ENCODE results near the gene ZDHHC20.
"Not testable (repeated sequence)": the region's sequence is repeated elsewhere in the genome, so short reads cannot be mapped to it uniquely, and the experiment has no call there.

ZDHHC20 gene

DNA sequence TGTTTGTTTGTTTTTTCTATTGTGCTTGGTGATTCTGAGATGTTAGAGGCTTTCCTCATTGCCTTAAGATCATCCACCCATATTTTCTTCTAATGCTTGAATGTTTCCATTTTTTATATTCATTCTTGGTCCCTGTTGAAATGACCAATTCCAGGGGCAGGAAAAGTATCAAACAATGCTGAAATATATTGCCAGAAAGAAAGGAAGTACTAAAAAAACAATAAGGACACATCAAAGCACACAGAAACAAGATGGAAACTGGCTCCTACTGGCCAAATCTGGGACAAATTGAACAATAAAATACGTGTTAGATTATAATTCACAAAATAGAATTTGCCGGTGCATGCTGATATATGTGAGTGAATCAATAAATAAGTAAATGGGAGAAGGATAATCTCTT is 23.9 kb downstream of the ZDHHC20 start:
- no peak for DNase-seq

DNA sequence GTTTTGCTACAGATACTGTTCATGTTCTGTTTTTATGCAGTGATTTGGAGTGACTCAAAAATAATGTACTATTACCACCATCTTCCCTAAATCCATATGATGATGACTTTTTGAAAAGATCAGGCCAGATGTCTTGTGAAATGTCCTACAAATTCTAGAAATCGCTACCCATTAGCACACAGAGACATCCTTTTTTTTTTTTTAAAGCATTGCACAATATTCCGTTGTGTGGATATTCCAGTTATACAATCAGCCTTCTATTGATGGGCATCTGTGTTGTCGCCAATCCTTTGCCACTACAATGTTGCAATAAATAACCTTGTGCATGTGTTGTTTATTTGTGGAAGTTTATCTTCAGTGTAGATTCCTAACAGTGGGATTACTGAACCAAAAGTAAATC is 24.5 kb downstream of the ZDHHC20 start:
- DNase-seq: no peak

DNA sequence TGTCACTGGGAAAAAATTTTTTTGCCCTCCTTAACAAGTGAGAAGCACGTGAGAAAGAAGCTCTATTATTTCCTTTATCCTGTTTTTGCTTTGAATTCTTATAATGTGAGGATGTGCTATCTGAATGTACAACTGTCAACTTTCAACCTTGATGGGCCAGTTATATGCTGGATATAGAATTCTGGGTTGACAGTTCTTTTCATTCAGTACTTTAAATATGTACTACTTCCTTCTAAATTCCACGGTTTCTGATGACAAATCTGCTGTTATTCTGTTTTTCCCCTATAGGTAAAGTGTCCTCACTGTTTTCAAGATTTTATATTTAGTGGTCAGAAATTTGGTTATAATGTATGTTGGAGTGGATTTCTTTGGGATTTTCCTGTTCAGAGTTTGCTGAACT is 29.9 kb downstream of the ZDHHC20 start:
- no peak for DNase-seq

DNA sequence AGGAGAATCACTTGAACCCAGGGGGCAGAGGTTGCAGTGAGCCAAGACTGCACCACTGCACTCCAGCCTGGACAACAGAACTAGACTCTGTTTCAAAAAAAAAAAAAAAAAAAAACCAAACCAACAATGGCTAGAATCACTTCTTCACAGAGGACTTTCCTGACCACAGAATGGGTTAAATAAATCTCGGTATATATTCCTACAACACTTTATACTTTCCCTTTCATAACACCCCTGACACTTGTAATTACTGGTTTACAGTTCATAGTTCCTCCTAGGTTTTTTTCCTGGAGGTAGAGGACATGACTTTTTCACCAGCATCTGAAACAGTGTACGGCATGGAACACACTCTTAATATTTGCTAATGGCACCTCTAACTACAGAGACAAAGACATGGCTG is 31.4 kb downstream of the ZDHHC20 start:
- no peak for DNase-seq

DNA sequence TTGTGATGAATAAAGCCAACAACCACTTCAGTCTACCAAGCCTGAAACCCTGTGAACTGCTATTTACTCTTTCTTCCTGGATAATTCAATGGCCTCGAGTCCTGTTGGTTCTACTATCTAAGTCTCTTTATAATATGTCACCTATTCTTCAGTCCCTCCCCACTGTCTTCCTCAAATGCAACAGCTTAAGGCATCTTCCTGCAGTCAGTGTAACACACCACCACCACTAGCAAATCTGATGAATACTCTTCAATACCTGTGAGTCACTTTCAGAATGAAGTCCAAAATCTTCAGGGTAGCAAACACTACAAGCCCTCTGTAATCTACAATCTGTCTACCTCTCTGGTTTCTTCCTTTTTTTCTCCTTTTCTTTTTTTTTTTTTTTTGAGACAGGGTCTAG is 32.9 kb downstream of the ZDHHC20 start:
- no peak for DNase-seq

DNA sequence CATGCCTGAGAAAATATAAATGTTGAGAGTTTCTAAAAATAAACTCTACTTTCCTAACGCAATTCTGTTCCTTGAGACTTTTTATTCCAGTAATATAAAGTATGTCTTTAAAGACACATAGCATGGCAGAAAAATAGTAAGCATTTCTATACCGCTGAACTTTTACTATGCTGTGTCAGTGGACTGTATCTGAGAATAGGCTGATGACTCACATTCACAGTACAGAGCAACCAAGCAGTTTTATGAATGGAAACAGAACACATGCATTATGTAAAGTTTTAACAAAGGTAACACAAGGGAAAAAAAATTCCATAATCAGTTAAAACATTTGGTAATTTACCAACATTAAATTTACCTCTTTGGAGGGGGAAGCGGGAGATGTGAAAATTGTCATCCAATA is 38.4 kb downstream of the ZDHHC20 start:
- no peak for DNase-seq

DNA sequence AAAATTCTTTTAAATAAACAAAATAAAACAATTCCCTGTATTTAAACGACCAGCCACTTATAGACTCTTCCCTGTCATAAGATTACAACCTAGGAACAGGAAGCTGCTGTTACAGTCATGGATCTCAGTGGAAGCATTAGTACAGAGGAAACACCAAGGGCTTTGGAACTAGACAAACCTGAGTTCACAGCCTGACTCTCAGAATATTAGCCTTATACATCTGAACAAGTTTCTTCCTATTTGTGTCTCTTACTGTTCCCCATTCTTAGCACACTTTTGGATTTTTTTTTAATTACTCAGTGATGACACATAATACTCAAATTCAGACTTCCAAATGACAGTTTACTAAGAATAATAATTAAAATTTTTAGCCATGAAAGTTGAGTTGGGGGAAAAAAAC is 46.1 kb downstream of the ZDHHC20 start:
- DNase-seq: no peak

DNA sequence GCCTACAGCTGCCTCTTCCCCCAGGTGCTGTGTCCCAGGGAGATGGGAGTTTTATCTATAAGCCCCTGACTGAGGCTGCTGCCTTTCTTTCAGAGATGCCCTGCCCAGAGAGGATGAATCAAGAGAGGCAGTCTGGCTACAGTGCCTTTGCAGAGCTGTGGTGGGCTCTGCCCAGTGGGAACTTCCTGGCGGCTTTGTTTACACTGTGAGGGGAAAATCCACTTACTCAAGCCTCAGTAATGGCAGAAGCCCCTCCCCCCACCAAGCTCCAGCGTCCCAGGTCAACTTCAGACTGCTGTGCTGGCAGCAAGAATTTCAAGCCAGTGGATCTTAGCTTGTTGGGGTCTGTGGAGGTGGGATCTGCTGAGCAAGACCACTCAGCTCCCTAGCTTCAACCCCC is 48.6 kb downstream of the ZDHHC20 start:
- not testable (repeated sequence) for DNase-seq

DNA sequence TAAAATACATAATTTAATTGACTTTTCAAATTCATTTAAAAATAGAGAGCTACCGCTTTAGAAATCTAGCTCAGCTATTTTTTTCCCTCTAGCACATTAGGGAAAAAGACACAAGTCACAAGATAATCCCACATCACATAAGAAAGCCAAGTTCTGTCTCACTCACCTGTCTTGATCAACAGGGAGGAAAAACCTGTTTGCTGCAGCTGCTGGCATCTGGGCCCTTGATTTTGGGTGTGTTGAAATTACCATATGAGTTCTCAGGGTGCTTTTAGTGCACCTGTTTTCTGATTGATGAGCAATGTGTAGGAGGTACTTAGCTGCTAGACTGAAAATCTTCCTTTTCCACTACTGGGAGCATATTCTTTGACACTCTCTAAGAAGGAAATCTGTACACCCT is 53.8 kb downstream of the ZDHHC20 start:
- DNase-seq: no peak

DNA sequence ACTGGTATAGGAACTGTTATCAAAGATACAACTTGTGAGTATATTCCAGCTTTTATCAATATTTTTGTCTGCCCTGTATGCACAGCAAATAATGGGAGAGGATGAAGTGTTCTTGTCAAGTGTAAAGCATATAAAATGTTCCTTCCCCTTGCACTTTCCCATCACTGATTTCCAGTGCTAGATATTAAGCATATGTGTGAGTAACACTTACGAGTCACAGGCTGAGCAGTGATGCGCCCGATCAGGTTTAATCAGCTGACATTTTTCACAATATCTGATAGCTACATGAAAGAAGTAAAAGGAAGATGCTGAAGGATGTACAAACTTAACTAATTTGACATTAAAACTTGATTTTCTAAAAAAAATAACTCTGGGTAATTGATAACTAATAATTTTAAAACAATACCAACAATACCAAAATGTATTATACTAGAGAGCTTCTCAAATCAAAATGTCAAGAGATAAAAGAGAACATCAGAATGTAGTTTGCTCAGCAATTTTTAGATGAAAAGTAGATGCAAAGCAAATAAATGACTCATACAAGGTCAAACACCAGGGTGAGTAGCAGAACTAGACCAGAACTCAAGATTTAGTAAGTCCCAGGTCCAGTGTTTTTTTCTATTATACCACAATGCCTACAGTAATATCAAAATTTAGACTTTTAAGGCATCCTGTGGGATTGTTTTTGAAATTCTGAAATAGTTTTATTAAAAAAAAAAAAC is 56.4 kb downstream of the ZDHHC20 start:
- DNase-seq: no peak

DNA sequence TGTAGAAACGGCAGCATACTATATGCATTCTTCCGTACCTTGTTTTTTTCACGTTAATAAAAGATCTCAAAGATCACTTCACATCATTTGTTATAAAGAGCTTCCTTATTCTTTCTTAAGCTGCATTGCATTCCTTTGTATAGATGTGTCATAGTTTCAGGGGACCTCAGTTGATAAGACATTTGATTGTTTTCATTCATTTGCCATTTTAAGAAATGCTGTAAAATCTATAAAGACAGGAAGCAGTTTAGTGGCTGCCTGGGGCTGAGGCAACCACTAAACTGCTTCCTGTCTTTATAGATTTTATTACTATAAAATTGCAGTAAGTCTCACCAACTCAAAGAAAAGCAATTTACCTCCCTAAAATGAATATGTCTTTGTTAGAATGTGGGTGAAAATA is 59.4 kb downstream of the ZDHHC20 start:
- no peak for DNase-seq

DNA sequence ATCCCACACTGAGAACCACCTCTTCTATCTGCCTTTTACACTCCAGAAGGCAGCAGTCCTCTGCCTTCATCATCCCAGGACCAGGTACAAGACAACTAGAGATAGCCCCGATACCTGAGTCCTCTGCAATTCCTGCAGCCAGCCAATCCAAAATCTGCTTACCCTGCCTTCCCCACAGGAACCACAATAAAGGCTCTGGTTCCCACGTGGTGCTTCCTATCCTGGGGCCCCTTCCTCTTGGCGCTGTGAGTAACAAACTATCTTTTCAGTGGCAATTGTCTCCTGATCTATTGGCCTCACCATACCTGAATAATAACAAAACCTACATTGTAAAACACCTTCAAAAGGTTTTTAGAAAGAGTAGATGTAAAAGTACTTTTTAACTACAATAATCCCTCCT is 63.1 kb downstream of the ZDHHC20 start:
- no peak for DNase-seq

DNA sequence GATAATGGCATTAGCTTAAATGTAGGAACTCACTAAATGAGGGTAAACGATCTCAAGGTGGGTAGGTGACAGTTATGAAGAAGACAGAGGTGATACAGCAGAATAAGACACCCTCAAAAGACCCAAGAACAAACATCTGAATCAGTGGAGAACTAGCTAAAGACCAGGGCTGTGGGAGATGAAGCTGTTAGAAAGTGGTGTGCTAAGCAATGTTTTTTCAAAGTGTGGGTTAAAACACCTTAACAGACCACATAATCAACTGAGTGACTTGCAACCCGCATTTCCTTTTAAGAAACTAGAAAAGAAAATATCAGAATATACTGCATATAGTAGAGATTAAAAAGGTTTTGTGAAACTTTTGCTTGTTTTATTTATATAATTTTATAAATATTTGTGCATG is 70.0 kb downstream of the ZDHHC20 start:
- DNase-seq: no peak

DNA sequence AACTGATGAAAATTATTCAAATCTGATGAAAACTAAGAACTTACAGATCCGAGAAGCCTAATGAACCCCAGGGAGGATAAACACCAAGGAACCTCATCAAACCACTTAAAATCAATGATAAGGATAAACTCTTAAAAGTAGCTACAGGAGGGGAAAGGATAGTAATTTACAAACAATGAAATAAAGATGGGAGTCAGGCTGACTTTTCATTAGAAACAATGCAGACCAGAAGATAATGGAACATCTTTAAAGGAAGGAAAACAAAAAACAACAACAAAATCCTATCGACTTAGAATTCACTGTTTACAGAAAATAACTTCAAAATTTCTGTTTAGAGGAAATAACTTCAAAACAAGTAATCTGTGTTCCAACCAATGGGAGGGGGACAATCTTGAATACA is 73.4 kb downstream of the ZDHHC20 start:
- DNase-seq: no peak

DNA sequence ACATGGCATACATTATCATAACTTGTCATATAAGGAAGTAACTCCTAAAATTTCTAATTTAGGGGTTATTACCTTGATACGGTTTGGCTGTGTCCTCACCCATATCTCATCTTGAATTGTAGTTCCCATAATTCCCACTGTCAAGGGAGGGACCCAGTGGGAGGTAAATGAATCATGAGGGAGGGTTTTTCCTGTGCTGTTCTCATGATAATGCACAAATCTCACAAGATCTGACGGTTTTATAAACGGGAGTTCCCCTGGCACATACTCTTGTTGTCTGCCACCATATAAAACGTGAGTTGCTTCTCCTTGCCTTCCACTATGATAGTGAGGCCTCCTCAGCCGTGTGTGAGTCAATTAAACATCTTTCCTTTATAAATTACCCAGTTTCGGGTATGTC is 76.0 kb downstream of the ZDHHC20 start:
- DNase-seq: no peak

DNA sequence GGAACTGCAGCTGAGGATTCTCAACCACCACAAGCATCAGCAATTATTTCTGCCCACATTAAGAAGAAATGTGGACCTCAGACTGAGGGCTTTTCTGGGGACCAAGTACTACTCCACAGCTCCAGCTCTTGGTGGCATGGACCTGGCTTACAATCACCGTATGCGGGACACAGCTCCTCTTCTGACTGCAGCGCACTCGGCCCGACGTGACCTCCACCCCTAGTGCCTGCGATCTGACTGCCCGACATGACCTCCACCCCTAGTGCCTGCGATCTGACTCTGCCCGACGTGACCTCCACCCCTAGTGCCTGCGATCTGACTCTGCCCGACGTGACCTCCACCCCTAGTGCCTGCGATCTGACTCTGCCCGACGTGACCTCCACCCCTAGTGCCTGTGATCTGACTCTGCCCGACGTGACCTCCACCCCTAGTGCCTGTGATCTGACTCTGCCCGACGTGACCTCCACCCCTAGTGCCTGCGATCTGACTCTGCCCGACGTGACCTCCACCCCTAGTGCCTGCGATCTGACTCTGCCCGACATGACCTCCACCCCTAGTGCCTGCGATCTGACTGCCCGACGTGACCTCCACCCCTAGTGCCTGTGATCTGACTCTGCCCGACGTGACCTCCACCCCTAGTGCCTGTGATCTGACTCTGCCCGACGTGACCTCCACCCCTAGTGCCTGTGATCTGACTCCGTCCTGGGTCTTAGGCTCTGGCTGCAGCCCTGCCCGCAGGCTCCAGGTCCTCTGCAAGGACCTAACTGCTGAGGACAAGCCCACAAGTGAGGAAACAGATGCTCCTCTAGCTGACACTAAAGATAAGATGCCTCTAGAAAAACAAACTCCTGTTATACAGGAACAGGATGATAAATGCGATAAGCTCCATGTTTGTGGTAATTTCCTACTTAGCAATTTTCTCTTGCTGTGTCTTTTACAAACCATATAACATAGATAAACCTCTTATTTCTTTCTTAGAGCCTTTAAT is 81.8 kb downstream of the ZDHHC20 start:
- DNase-seq: not testable (repeated sequence)

DNA sequence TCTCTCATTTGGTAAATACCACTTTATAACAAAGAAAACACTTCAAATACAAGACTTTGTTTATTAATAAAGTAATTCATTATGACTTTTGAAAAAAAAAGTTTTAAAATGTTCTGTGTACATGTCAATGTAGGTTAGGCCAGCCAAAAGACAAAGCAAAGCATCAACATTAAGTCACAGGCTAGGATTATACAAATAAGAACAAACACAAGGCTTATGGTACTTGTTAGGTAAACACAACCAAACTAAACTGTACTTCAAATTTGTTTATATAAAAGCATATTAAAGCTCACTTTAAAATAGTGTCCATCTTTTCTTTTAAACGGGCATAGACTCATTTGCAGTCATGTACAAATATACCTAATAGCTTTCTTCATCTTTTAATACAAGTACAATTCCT is 86.6 kb downstream of the ZDHHC20 start:
- DNase-seq: no peak

DNA sequence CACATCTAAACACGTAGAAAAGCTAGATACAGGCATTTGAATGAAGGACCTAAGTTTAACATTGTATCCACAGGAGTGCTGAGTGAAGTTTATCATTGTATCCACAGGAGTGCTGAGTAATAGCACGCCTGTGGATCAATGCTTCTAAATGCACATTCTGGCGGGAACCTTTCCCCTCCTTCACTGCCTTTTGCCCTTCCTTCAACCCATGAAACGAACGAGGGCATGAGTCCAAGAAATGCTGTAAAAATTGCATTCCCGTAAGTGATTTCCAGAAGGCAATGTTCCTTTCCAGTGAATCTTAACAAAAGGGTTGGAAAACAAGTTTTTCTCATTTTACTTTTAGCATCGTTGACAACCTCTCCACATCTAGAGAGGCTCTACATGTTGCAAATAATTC is 88.1 kb downstream of the ZDHHC20 start:
- no peak for DNase-seq

DNA sequence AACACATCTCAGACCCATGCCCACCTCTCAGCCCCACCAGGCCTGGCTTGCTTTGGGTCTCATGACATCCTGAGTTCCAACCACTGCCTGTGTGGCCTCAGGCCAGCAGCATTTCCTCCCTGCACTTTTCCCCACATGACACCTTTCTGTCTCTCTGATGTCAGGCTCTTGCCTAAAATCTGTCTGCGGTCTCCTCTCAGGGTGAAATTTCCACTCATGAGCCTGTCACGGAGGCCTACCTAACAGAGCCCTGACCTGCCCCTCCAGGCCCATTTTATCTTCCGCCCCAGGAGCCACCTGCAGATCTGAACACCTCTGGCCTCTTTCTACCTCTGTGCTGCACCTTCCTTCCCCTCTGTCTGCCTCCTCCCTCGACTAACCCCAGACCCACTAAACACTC is 93.5 kb downstream of the ZDHHC20 start:
- DNase-seq: no peak

DNA sequence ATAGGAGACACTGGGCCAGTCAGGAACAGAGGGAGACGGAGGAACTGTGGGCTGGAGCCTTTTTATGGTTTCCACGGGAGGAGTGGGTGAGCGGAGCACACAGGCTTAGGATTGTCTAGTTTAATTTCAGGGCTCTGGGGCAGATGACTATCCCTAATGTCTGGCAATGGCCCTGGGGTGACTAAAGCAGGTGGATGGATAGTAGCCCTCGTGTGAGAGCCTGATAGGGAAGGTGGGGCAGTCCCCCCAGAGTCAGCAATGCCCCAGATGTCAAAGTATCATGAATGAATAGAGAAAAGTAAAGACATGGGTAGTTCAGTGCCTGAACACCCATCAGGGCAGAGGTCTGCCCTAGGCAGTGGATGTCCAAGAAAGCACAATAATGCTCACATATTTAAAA is 94.2 kb downstream of the ZDHHC20 start:
- no peak for DNase-seq

DNA sequence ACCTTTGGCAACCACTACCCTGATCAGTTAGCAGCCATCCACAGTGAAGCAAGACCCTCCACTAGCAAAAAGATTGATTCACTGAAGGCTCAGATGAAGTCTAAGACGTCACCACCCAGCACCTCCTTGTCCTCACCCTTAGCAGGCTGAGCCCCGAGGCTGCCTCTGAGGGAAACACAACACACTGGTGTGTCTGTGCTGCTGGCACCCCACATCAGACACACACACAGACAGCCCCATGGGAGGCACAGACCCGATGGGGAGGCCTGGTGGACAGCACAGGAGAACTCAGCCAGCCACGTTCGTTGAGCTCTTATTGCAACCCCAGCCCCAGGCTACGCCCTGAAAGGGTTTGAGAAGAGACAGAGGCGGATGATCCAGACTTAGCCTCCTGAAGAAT is 94.7 kb downstream of the ZDHHC20 start:
- DNase-seq: no peak

DNA sequence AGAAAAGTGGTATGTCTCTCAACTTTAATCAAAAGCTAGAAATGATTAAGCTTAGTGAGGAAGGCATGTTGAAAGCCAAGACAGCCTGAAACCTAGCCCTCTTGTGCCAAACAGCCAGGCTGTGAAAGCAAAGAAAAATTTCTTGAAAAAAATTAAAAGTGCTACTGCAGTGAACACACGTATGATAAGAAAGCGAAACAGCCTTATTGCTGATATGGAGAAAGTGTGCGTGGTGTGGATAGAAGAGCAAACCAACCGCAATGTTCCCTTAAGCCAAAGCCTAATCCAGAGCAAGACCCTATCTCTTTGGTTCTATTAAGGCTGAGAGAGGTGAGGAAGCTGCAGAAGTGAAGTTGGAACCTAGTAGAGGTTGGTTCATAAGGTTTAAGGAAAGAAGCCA is 96.4 kb downstream of the ZDHHC20 start:
- no peak for DNase-seq

DNA sequence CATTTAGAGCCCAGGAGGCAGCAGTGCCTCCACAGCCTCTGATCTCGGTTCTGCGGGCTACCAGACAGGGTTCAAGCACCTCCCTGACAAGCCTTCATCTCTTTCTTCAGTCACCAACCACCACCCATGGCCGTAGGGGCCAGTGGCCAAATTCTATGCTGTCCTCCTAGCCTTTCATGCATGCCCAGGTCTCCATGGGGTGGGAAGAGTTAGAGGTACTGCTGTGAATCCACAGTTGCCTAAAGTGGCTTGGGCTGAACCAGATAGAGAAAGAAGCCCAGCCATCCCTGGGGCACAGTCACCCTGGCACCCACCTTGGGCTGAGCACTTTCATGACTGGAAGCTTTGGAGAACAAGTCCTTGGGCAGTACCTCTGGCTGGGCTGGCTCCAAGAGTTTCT is 97.4 kb downstream of the ZDHHC20 start:
- DNase-seq: no peak

DNA sequence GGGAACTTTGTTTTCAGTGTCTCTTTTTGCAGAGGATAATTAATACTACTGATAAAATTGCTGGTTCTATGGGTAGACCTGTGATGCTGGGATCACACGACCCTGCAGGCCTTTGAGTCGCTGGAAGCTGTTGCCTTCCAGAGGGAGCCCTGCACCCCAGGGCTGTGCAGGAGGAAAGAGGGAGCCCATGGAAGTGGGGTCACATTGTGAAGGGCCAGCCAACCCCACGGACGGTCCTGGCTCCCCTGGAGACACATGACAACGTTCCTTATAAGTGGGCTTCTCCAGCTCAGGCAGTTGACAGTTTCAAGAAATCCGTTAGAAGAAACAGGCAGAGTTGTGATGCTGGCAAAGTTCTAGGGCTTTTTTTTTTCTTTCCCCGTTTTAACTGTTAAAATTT is 98.0 kb downstream of the ZDHHC20 start:
- no peak for DNase-seq

Data from NCI-H1694 treated with DMSO at 0.1 percent for 48 hours (cell line).